ENCODE measurements around the gene GASK1A.

The GASK1A gene

DNA sequence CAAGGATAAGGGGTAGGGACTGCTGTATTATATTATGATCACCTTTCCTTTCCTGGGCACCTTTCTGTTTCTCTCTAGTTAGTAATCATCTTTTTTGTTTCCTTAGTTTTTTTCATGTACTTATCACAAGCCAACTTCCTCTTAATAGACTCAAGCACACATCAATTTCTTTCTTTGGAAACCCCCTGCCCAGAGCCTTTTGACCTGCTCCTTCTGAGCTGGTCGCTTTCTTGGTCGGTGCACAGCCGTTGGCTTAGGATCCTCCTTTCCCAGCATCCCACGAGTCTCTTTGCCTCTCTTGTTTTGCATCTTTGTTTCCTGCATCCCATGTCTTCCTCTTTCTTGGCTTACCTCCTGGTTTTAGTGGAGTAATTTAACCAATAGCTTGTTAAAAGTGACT, 26.9 kb downstream of the GASK1A start:
- H3K27ac ChIP-seq, result no peak overlapping the region
- TF ChIP-seq, protein P1, sequence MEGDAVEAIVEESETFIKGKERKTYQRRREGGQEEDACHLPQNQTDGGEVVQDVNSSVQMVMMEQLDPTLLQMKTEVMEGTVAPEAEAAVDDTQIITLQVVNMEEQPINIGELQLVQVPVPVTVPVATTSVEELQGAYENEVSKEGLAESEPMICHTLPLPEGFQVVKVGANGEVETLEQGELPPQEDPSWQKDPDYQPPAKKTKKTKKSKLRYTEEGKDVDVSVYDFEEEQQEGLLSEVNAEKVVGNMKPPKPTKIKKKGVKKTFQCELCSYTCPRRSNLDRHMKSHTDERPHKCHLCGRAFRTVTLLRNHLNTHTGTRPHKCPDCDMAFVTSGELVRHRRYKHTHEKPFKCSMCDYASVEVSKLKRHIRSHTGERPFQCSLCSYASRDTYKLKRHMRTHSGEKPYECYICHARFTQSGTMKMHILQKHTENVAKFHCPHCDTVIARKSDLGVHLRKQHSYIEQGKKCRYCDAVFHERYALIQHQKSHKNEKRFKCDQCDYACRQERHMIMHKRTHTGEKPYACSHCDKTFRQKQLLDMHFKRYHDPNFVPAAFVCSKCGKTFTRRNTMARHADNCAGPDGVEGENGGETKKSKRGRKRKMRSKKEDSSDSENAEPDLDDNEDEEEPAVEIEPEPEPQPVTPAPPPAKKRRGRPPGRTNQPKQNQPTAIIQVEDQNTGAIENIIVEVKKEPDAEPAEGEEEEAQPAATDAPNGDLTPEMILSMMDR (conservative IDR thresholded peaks at IDR 0.05), result no peak

DNA sequence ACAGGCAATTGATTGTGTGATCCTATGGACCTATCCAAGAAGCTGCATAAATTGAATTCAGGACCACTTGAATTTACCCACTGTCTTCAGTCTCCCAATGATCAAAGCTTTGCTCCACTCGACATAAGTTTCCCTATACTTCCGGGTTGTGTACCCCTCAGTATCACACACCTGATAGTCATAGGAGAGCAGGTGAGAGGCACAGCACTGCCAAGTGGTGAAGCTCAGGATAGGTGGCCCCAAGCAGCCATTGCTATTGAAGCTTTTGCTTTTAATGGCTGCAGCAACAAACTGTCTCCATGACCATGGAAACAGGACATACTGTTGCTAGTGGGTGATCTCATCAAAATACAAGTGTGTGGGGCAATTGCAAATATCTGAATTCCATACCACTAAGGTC, 27.7 kb downstream of the GASK1A start:
- TF ChIP-seq, protein P1 (conservative IDR thresholded peaks at IDR 0.05), result no peak
- H3K27ac ChIP-seq, result no peak overlapping the region

DNA sequence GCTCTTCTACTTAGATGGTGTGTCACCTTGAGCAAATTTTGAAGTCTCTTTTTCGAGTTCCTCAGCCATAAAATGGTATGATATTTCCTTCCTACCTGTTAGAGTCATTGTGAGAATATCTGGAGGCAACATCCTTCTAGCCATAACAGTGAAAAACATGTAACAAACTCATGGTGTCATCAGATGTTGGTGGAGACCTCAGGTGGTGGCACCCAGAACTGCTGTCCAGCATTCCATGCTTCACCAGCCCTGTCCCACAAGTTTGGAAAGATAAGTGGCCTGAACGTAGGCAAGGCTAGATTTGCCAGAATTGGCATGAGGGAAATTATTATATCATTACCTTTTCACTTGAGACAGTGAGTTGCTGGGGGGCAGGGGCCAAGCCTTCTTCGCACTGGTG, 30.4 kb downstream of the GASK1A start:
- TF ChIP-seq, protein P1 (conservative IDR thresholded peaks at IDR 0.05), result no peak
- no peak overlapping the region for H3K27ac ChIP-seq

DNA sequence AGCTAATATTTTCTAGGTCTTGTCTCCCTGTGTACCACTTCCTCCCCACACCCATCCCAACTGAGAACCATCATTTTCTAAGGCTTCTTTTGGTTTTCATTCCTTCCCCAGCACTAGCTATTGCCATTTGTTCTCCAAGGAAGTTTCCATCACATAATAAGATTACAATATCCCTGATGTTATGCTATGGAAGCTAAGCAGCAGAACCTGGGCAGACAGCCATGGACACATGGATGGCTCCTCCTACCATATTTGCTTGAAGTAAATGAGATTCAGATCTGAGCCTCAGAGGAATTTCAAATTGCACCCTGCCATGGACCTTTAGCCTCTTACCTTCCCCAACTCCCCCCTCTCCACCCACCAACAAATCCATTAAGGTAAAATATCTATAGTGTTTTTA, 31.5 kb downstream of the GASK1A start:
- no peak overlapping the region for H3K27ac ChIP-seq
- TF ChIP-seq, protein P1 (conservative IDR thresholded peaks at IDR 0.05), result no peak

DNA sequence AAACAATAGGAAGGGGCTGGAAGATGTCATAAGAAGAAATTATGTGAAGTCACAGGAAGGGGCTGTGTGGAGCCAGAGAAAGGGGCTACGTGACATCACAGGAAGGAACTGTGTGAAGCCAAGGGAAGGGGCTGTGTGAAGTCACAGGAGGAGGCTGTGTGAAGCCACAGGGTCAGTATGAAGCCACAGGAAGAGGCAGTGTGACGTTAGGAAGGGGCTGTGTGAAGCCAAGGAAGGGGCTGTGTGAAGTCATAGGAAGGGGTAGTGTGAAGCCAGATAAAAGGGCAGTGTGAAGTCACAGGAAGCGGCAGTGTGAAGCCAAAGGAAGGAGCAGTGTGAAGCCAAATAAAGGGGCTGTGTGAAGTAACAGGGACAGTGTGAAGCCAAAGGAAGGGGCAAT, 32.5 kb downstream of the GASK1A start:
- no peak overlapping the region for H3K27ac ChIP-seq
- TF ChIP-seq, protein P1 (conservative IDR thresholded peaks at IDR 0.05), result no peak

DNA sequence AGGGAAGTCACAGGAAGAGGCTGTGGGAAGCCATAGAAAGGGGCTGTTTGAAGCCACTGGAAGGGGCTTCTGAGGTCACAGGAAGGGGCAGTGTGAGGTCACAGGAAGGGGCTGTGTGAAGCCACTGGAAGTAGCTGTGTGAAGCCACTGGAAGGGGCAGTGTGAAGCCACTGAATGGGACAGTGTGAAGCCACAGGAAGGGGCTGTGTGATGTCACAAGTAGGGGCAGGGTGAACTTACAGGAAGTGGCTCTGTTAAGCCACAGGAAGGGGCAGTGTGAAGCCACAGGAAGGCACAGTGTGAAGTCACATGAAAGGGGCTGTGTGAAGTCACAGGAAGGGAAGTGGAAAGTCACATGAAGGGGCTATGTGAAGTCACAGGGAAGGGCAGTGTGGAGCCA, 33.1 kb downstream of the GASK1A start:
- TF ChIP-seq, protein P1 (conservative IDR thresholded peaks at IDR 0.05), result no peak
- H3K27ac ChIP-seq, result no peak overlapping the region

DNA sequence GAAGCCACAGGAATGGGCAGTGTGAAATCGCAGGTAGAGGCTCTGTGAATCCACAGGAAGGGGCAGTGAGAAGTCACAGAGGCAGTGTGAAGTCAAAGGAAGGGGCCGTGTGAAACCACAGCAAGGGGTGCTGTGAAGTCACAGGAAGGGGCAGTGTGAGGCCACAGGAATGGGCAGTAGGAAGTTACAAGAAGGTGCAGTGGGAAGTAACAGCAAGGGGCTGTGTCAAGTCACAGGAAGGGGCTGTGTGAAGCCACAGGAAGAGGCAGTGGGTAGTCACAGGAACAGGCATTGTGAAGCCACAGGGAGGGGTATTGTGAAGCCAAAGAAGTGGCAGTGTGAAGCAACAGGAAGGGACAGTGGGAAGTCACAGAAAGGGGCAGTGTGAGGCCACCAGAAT, 34.1 kb downstream of the GASK1A start:
- TF ChIP-seq, protein P1 (conservative IDR thresholded peaks at IDR 0.05), result no peak
- H3K27ac ChIP-seq, result no peak overlapping the region

DNA sequence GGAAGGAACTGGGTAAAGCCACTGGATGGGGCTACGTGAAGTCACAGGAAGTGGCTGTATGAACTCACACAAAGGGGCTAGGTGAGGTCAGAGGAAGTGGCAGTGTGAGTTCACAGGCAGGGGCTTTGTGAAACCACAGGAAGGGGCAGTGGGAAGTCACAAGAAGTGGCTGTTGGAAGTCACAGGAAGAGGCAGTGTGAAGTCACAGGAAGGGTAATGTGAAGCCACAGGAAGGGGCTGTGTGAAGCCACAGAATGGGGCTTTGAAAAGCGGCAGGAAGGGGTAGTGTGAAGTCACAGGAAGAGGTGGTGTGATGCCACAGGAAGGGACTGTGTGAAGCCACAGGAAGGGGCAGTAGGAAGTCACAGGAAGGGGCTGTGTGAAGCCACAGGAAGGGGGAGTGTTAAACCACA, 34.6 kb downstream of the GASK1A start:
- H3K27ac ChIP-seq, result no peak overlapping the region
- TF ChIP-seq, protein P1 (conservative IDR thresholded peaks at IDR 0.05), result no peak
